Measurements from ENCODE around the gene C19orf73. TPM values are rescaled to one million over a fixed set of nuclear protein-coding genes. Genes with fewer than 3 reads are reported as not detected.
A peak's percentile ranks its signal among the peaks of the same experiment; 100 is the strongest.

Gene C19orf73
- total and polyA plus RNA-seq, 9 of the 15 experiments (the other 6 are each of a cell fraction or from before 2014, with no cell fraction given): 0.08 to 7.4 (median 1.4) TPM

DNA sequence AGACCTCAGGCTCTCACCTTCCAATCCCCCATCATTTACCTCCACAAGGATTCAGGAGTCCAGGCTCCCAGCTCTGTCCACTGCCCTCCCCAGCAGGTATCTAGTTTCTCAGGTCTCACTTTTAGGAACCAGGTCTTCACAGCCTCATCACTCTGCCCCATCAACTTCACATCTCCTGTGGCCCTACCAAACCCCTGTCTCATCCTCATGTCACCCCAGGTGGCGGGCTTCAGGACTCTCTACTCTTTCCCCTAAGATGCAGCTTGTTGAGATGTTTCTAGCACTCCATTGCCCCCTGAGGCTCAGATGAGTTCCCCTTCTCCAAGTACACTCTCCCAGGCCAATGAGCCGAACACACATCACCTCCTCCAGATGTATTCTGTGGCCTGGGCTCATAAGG is 1.9 kb upstream of the C19orf73 start:
- Histone ChIP-seq H3K9me1 (ENCODE audit: control insufficient read depth, insufficient read depth, low read length) (no peaks in the 10 kb centered on the region), H3K79me2 (ENCODE audit: control insufficient read depth, insufficient read depth, low read length) (peaks cover 14% of the 10 kb centered on the region; the same call in 2 of the 3 replicates), H3K4me1 (replicated peaks in 1 of 2; ENCODE audit: control insufficient read depth in 2 of 2, insufficient read depth in 2 of 2, low read length in 2 of 2) (peaks cover 23 to 58% of the 10 kb centered on the region in 2 experiments), H3K9ac (ENCODE audit: insufficient read depth in 1 of 2, low read depth in 2 of 2, low read length in 2 of 2) (peak overlapping the region in 1 of 2 experiments; percentile 94; a peak in 1 of 4 replicates), H4K20me1 (replicated peaks; ENCODE audit: control insufficient read depth, insufficient read depth, low read length) (no peaks in the 10 kb centered on the region; the same call in 1 of the 2 replicates), H2AFZ (ENCODE audit: low read depth, low read length) (no peak overlapping the region), H3K36me3 (ENCODE audit: control insufficient read depth, insufficient read depth, low read length) (peaks cover 11% of the 10 kb centered on the region), H3K27ac (ENCODE audit: extremely low read depth, low read depth, low read length) (no peak overlapping the region), H3K27me3 (ENCODE audit: control insufficient read depth in 2 of 2, insufficient read depth in 2 of 2, low read length in 2 of 2) (no peaks in the 10 kb centered on the region), H3K4me2 (ENCODE audit: insufficient read depth, low read length) (no peak overlapping the region), H3K9me3 (replicated peaks; ENCODE audit: control insufficient read depth, insufficient read depth, low read depth, low read length) (no peaks in the 10 kb centered on the region), H3K4me3 (no peak overlapping the region)
- no TSS peak for BruUV-seq (replicated peaks)
- WGBS (ENCODE audit: insufficient coverage, low coverage, missing lambda C conversion rate): 74% methylated on average over 2 of the region's 2 CpGs
- POLR2A ChIA-PET: interaction anchor here (0.6 to 1.4 kb wide), 3 partner anchors 8 to 23 kb away, joined by 3 to 6 read pairs (median 5); no protein-coding TSS in a partner anchor
- ATAC-seq (no peak), FAIRE-seq (no peak), DNase-seq (ENCODE audit: extremely low read depth in 1 of 4, low spot score in 3 of 4) (no peak)
- intact Hi-C loops (cut with micrococcal nuclease): no loop called here
- CTCF ChIA-PET (ENCODE audit: low intra/inter-chr PET ratio): no interaction called here
- in situ Hi-C loops (cut with MboI): no loop called here
- TF ChIP-seq, protein P1, sequence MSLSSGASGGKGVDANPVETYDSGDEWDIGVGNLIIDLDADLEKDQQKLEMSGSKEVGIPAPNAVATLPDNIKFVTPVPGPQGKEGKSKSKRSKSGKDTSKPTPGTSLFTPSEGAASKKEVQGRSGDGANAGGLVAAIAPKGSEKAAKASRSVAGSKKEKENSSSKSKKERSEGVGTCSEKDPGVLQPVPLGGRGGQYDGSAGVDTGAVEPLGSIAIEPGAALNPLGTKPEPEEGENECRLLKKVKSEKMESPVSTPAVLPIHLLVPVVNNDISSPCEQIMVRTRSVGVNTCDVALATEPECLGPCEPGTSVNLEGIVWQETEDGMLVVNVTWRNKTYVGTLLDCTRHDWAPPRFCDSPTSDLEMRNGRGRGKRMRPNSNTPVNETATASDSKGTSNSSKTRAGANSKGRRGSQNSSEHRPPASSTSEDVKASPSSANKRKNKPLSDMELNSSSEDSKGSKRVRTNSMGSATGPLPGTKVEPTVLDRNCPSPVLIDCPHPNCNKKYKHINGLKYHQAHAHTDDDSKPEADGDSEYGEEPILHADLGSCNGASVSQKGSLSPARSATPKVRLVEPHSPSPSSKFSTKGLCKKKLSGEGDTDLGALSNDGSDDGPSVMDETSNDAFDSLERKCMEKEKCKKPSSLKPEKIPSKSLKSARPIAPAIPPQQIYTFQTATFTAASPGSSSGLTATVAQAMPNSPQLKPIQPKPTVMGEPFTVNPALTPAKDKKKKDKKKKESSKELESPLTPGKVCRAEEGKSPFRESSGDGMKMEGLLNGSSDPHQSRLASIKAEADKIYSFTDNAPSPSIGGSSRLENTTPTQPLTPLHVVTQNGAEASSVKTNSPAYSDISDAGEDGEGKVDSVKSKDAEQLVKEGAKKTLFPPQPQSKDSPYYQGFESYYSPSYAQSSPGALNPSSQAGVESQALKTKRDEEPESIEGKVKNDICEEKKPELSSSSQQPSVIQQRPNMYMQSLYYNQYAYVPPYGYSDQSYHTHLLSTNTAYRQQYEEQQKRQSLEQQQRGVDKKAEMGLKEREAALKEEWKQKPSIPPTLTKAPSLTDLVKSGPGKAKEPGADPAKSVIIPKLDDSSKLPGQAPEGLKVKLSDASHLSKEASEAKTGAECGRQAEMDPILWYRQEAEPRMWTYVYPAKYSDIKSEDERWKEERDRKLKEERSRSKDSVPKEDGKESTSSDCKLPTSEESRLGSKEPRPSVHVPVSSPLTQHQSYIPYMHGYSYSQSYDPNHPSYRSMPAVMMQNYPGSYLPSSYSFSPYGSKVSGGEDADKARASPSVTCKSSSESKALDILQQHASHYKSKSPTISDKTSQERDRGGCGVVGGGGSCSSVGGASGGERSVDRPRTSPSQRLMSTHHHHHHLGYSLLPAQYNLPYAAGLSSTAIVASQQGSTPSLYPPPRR (CRISPR knock-in tag; IDR thresholded peaks at IDR 0.05; ENCODE audit: borderline replicate concordance): no peak
- TF ChIP-seq, protein P2, sequence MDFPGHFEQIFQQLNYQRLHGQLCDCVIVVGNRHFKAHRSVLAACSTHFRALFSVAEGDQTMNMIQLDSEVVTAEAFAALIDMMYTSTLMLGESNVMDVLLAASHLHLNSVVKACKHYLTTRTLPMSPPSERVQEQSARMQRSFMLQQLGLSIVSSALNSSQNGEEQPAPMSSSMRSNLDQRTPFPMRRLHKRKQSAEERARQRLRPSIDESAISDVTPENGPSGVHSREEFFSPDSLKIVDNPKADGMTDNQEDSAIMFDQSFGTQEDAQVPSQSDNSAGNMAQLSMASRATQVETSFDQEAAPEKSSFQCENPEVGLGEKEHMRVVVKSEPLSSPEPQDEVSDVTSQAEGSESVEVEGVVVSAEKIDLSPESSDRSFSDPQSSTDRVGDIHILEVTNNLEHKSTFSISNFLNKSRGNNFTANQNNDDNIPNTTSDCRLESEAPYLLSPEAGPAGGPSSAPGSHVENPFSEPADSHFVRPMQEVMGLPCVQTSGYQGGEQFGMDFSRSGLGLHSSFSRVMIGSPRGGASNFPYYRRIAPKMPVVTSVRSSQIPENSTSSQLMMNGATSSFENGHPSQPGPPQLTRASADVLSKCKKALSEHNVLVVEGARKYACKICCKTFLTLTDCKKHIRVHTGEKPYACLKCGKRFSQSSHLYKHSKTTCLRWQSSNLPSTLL (IDR thresholded peaks at IDR 0.05): no peak
- TF ChIP-seq, protein P3, sequence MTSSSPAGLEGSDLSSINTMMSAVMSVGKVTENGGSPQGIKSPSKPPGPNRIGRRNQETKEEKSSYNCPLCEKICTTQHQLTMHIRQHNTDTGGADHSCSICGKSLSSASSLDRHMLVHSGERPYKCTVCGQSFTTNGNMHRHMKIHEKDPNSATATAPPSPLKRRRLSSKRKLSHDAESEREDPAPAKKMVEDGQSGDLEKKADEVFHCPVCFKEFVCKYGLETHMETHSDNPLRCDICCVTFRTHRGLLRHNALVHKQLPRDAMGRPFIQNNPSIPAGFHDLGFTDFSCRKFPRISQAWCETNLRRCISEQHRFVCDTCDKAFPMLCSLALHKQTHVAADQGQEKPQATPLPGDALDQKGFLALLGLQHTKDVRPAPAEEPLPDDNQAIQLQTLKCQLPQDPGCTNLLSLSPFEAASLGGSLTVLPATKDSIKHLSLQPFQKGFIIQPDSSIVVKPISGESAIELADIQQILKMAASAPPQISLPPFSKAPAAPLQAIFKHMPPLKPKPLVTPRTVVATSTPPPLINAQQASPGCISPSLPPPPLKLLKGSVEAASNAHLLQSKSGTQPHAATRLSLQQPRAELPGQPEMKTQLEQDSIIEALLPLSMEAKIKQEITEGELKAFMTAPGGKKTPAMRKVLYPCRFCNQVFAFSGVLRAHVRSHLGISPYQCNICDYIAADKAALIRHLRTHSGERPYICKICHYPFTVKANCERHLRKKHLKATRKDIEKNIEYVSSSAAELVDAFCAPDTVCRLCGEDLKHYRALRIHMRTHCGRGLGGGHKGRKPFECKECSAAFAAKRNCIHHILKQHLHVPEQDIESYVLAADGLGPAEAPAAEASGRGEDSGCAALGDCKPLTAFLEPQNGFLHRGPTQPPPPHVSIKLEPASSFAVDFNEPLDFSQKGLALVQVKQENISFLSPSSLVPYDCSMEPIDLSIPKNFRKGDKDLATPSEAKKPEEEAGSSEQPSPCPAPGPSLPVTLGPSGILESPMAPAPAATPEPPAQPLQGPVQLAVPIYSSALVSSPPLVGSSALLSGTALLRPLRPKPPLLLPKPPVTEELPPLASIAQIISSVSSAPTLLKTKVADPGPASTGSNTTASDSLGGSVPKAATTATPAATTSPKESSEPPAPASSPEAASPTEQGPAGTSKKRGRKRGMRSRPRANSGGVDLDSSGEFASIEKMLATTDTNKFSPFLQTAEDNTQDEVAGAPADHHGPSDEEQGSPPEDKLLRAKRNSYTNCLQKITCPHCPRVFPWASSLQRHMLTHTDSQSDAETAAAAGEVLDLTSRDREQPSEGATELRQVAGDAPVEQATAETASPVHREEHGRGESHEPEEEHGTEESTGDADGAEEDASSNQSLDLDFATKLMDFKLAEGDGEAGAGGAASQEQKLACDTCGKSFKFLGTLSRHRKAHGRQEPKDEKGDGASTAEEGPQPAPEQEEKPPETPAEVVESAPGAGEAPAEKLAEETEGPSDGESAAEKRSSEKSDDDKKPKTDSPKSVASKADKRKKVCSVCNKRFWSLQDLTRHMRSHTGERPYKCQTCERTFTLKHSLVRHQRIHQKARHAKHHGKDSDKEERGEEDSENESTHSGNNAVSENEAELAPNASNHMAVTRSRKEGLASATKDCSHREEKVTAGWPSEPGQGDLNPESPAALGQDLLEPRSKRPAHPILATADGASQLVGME (CRISPR knock-in tag; IDR thresholded peaks at IDR 0.05): no peak
- TF ChIP-seq CTBP1 (IDR thresholded peaks at IDR 0.05; ENCODE audit: borderline replicate concordance) (no peak), FOS (IDR thresholded peaks at IDR 0.05; ENCODE audit: extremely low read depth, insufficient read length) (no peak), CBX1 (IDR thresholded peaks at IDR 0.05; ENCODE audit: low read depth) (no peak)

All from K562 (cell line).